Omental fat pad (tissue), 4 donors: ENCODE results near the gene GRID1. TPM values are rescaled to one million over a fixed set of nuclear protein-coding genes. Genes with fewer than 3 reads are reported as not detected.

Experiments
- ATAC-seq: fragments of 150-250 bp; one replicate; pipeline ENCODE4 v1.9.1; 2016; ENCODE audit warnings: mild to moderate bottlenecking, moderate library complexity; ENCODE audit not compliant: low FRiP score
- DNase-seq: peaks from one replicate; pipeline ENCODE4 v3.0.0-alpha.2; 2019; ENCODE audit warnings: low spot score
- CTCF ChIP-seq, 3 donors: fragments of 450-650 bp; IDR thresholded peaks; one replicate each; pipeline ENCODE4 v1.5.1; 2016 to 2017; ENCODE audit warnings: antibody characterized with exemption in 3 of 3, mild to moderate bottlenecking in 3 of 3, moderate library complexity in 2 of 3
- total RNA-seq, 4 donors: library from RNA; depleted of rRNA; stranded (reverse); fragments of >200 nt; gene quantifications; one replicate each; pipeline ENCODE4 v1.1.0, GENCODE V29; 2016

The GRID1 gene
- total RNA-seq, 4 donors from 2014 or later = 1.5 to 3.5 (median 2.4) TPM

GRCh38 chr10:86064931-86065662, 301.5 kb downstream of the GRID1 start:
- DNase-seq (no peak), ATAC-seq (no peak)
- TF ChIP-seq CTCF (IDR thresholded peaks at IDR 0.05) = no peak

- ATAC-seq = no peak
- DNase-seq = no peak
- no peak for TF ChIP-seq CTCF (IDR thresholded peaks at IDR 0.05)
Measured at GRCh38 chr10:86064219-86064618, 302.4 kb downstream of the GRID1 start.

GRCh38 chr10:86063341-86063740, 303.3 kb downstream of the GRID1 start:
- ATAC-seq = no peak
- DNase-seq = no peak

GRCh38 chr10:86062647-86063145, 303.9 kb downstream of the GRID1 start:
- DNase-seq = no peak
- TF ChIP-seq CTCF (IDR thresholded peaks at IDR 0.05) = no peak
- no peak for ATAC-seq

More at GRCh38 chr10:86063341-86063740, 303.3 kb downstream of the GRID1 start:
- no peak for TF ChIP-seq CTCF (IDR thresholded peaks at IDR 0.05)

- no peak for TF ChIP-seq CTCF (IDR thresholded peaks at IDR 0.05)
- DNase-seq = no peak
- no peak for ATAC-seq
Measured at GRCh38 chr10:86062198-86062550, 304.4 kb downstream of the GRID1 start.

- DNase-seq = no peak
- no peak for TF ChIP-seq CTCF (IDR thresholded peaks at IDR 0.05)
Measured at GRCh38 chr10:86061278-86062197, 305.1 kb downstream of the GRID1 start.

More at GRCh38 chr10:86061278-86062197, 305.1 kb downstream of the GRID1 start:
- no peak for ATAC-seq
